Measurements from ENCODE around the gene PCDH9. TPM values are rescaled to one million over a fixed set of nuclear protein-coding genes. Genes with fewer than 3 reads are reported as not detected.

The PCDH9 gene
- total and polyA plus RNA-seq, 2 of the 13 experiments (the other 11 are each of a cell fraction or from before 2014, with no cell fraction given), result 0.09 TPM; not detected in 1

GRCh38 chr13:66803013-66803807 is 426.9 kb downstream of the PCDH9 start:
- Histone ChIP-seq H3K9ac (ENCODE audit: insufficient read depth, low read depth, low read length) (no peak overlapping the region), H4K20me1 (ENCODE audit: insufficient read depth, low read length) (no peaks in the 10 kb centered on the region), H3K4me1 (ENCODE audit: insufficient read depth, low read length) (no peaks in the 10 kb centered on the region), H3K36me3 (replicated peaks in 1 of 2; ENCODE audit: control insufficient read depth in 1 of 2, insufficient read depth in 2 of 2, low read length in 2 of 2) (no peaks in the 10 kb centered on the region), H3K4me2 (ENCODE audit: low read depth, low read length) (no peak overlapping the region), H3K79me2 (ENCODE audit: insufficient read depth, low read length) (no peaks in the 10 kb centered on the region), H3K4me3 (replicated peaks in 1 of 3; ENCODE audit: insufficient read depth in 1 of 3, low read depth in 2 of 3, low read length in 3 of 3) (no peak overlapping the region), H3K27ac (ENCODE audit: extremely low read length, insufficient read depth, low read length) (no peak overlapping the region), H3K9me3 (ENCODE audit: low read length) (no peaks in the 10 kb centered on the region), H3K27me3 (ENCODE audit: control insufficient read depth in 1 of 2, insufficient read depth in 2 of 2, low read length in 2 of 2) (no peaks in the 10 kb centered on the region; a peak in 1 of 5 replicates), H2AFZ (ENCODE audit: low read length) (no peak overlapping the region)
- intact Hi-C loops (cut with micrococcal nuclease; ENCODE audit: unreplicated experiment), result no loop called here
- ChIA-PET CTCF (ENCODE audit: low intra/inter-chr PET ratio, low total read pairs) (no interaction called here), POLR2A (no interaction called here)
- no peak for TF ChIP-seq YY1 (IDR thresholded peaks at IDR 0.05; ENCODE audit: insufficient read depth, insufficient replicate concordance, low read depth, low read length)
- no peak for TF ChIP-seq AHDC1 (CRISPR knock-in tag; IDR thresholded peaks at IDR 0.05; ENCODE audit: borderline replicate concordance)
- TF ChIP-seq TOPORS (CRISPR knock-in tag; IDR thresholded peaks at IDR 0.05), result no peak
- TF ChIP-seq TEAD2 (CRISPR knock-in tag; IDR thresholded peaks at IDR 0.05), result no peak
- no peak for TF ChIP-seq EZH2 (conservative IDR thresholded peaks at IDR 0.05; ENCODE audit: low read depth, low read length)
- TF ChIP-seq ZNF180 (CRISPR knock-in tag; IDR thresholded peaks at IDR 0.05; ENCODE audit: borderline replicate concordance, low read depth), result no peak
- no peak for TF ChIP-seq ZNF607 (CRISPR knock-in tag; IDR thresholded peaks at IDR 0.05; ENCODE audit: borderline replicate concordance)
- no peak for TF ChIP-seq FOXA3 (CRISPR knock-in tag; IDR thresholded peaks at IDR 0.05)
- no peak for TF ChIP-seq ZFX (CRISPR knock-in tag; IDR thresholded peaks at IDR 0.05; ENCODE audit: low read depth)
- TF ChIP-seq ARHGAP35 (CRISPR knock-in tag; IDR thresholded peaks at IDR 0.05; ENCODE audit: borderline replicate concordance), result no peak
- WGBS (ENCODE audit: low lambda C conversion rate), result 2% methylated on average over 5 of the region's 5 CpGs
- in situ Hi-C loops (cut with HindIII; ENCODE audit: extremely low pct_ligation_motif_present, low pct_unique_long_range_greater_than_20kb), result no loop called here
- DNase-seq (ENCODE audit: low spot score), result no peak
- BruUV-seq (replicated peaks), result no TSS peak
- no peak for FAIRE-seq
- ATAC-seq, result no peak
